Measurements from ENCODE around the gene NBL1. TPM values are rescaled to one million over a fixed set of nuclear protein-coding genes. Genes with fewer than 3 reads are reported as not detected.

The NBL1 gene
- polyA plus RNA-seq, 1 experiment, result 171 TPM

GRCh38 chr1:19654386-19654785, 10.3 kb downstream of the NBL1 start:
- ChIA-PET POLR2A (no interaction called here), CTCF (interaction anchor here (0.6 to 6.9 kb wide), 36 partner anchors 7 to 470 kb away, joined by 3 to 38 read pairs (median 4); partner anchors contain the start of genes EMC1 and MRTO4)
- H3K4me3 ChIP-seq (ENCODE audit: low read depth, low read length), result no peak overlapping the region
- no peak for DNase-seq (ENCODE audit: low read depth)
- peaks cover 25% of the 10 kb centered on the region for H3K36me3 ChIP-seq (ENCODE audit: control insufficient read depth, insufficient read depth, low read length)
- TF ChIP-seq CTCF (IDR thresholded peaks at IDR 0.05; ENCODE audit: insufficient read depth, low read depth, low read length), result no peak
- H3K27me3 ChIP-seq (ENCODE audit: control insufficient read depth, insufficient read depth, low read length), result no peaks in the 10 kb centered on the region

GRCh38 chr1:19654886-19655717, 11.0 kb downstream of the NBL1 start:
- CTCF ChIA-PET, result interaction anchor here (0.6 to 6.9 kb wide), 18 partner anchors 7 to 423 kb away, joined by 3 to 38 read pairs (median 4); partner anchors contain the start of genes EMC1 and MRTO4
- no peak for TF ChIP-seq CTCF (IDR thresholded peaks at IDR 0.05; ENCODE audit: insufficient read depth, low read depth, low read length)
- POLR2A ChIA-PET, result no interaction called here
- Histone ChIP-seq H3K36me3 (ENCODE audit: control insufficient read depth, insufficient read depth, low read length) (peaks cover 25% of the 10 kb centered on the region), H3K4me3 (ENCODE audit: low read depth, low read length) (no peak overlapping the region), H3K27me3 (ENCODE audit: control insufficient read depth, insufficient read depth, low read length) (no peaks in the 10 kb centered on the region)
- no peak for DNase-seq (ENCODE audit: low read depth)

GRCh38 chr1:19655718-19656080, 11.6 kb downstream of the NBL1 start:
- ChIA-PET CTCF (interaction anchor here (1.3 kb wide), 1 partner anchor 49 kb away, joined by 5 read pairs; no protein-coding TSS in a partner anchor), POLR2A (no interaction called here)
- TF ChIP-seq CTCF (IDR thresholded peaks at IDR 0.05; ENCODE audit: insufficient read depth, low read depth, low read length), result no peak

GRCh38 chr1:19656134-19656779, 12.1 kb downstream of the NBL1 start:
- ChIA-PET POLR2A (interaction anchor here (0.7 kb wide), 1 partner anchor 219 kb away, joined by 4 read pairs; no protein-coding TSS in a partner anchor), CTCF (interaction anchor here (1.3 to 1.4 kb wide), 2 partner anchors 10 to 48 kb away, joined by 3 to 5 read pairs; no protein-coding TSS in a partner anchor)
- TF ChIP-seq CTCF (IDR thresholded peaks at IDR 0.05; ENCODE audit: insufficient read depth, low read depth, low read length), result no peak
- Histone ChIP-seq H3K36me3 (ENCODE audit: control insufficient read depth, insufficient read depth, low read length) (peaks cover 25% of the 10 kb centered on the region), H3K4me3 (ENCODE audit: low read depth, low read length) (no peak overlapping the region), H3K27me3 (ENCODE audit: control insufficient read depth, insufficient read depth, low read length) (no peaks in the 10 kb centered on the region)
- no peak for DNase-seq (ENCODE audit: low read depth)

More at GRCh38 chr1:19655718-19656080, 11.6 kb downstream of the NBL1 start:
- peaks cover 25% of the 10 kb centered on the region for H3K36me3 ChIP-seq (ENCODE audit: control insufficient read depth, insufficient read depth, low read length)
- DNase-seq (ENCODE audit: low read depth), result no peak
- no peak overlapping the region for H3K4me3 ChIP-seq (ENCODE audit: low read depth, low read length)
- H3K27me3 ChIP-seq (ENCODE audit: control insufficient read depth, insufficient read depth, low read length), result no peaks in the 10 kb centered on the region
